Measurements from ENCODE around the gene CGAS.
"Not testable (repeated sequence)": the region's sequence is repeated elsewhere in the genome, so short reads cannot be mapped to it uniquely, and the experiment has no call there.

Gene CGAS

DNA sequence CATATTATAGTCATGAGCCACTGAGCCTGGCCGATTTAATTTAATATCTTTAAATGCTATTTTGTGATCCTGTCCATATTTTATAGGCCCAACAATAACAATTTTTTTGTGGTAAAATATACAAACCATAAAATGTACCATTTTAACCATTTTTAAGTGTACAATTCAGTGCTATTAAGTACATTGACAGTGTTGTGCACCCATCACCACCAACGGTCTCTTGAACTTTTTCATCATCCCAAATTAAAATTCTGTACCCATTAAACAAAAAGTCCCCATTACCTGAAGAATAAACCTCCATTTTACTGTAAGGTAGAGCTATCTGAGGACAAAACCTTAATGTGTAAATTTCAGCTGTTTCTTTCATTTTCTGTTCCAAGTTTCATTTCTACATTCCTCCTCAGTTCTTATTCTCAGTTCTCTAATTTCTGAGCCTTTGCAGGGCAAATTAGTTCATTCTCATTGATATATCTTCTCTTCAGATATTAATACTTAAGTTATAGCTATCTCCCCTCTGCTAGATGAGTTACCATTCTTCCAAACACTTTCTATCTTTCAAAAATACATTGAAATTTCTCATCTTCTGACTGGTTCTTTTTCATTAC lies 19.7 kb upstream of the CGAS start:
- Histone ChIP-seq H3K27ac (ENCODE audit: low read length) (no peak overlapping the region), H3K36me3 (ENCODE audit: insufficient read depth, low read length) (peaks cover 87% of the 10 kb centered on the region), H3K27me3 (ENCODE audit: insufficient read depth, low read length, poor library complexity) (no peaks in the 10 kb centered on the region), H3K4me3 (ENCODE audit: low read depth in 1 of 2, low read length in 2 of 2) (no peak overlapping the region), H3K9ac (ENCODE audit: low read depth, low read length) (no peak overlapping the region), H3K9me3 (ENCODE audit: insufficient read depth, low read length, severe bottlenecking) (no peaks in the 10 kb centered on the region), H3K79me2 (ENCODE audit: insufficient read depth, low read length) (no peaks in the 10 kb centered on the region; the same call in 1 of the 2 replicates), H4K20me1 (ENCODE audit: insufficient read depth, low read length) (no peaks in the 10 kb centered on the region), H3K4me2 (ENCODE audit: insufficient read depth, low read length) (no peak overlapping the region), H2AFZ (ENCODE audit: low read depth, low read length) (no peak overlapping the region), H3K4me1 (ENCODE audit: insufficient read depth, low read length) (no peaks in the 10 kb centered on the region)
- ATAC-seq (ENCODE audit: insufficient read depth, low read depth) (no peak), DNase-seq (no peak)
- TF ChIP-seq EZH2 (IDR thresholded peaks at IDR 0.05; ENCODE audit: borderline replicate concordance, low read depth, low read length, severe bottlenecking) = no peak
- no peak for TF ChIP-seq CTCF (IDR thresholded peaks at IDR 0.05; ENCODE audit: borderline replicate concordance, extremely low read depth, low read length, poor library complexity, severe bottlenecking)

GRCh38 chr6:73461537-73462350 lies 9.6 kb upstream of the CGAS start, which contains the start of gene MTO1:
Gene MTO1, plus strand, starts transcription at chr6:73461737. Its CDS starts 118 bp downstream, at chr6:73461855.
- Histone ChIP-seq H4K20me1 (ENCODE audit: insufficient read depth, low read length) (no peaks in the 10 kb centered on the region), H2AFZ (ENCODE audit: low read depth, low read length) (peak within 1 kb of the TSS; percentile 99), H3K27ac (ENCODE audit: low read length) (peak within 1 kb of the TSS; percentile 99), H3K27me3 (ENCODE audit: insufficient read depth, low read length, poor library complexity) (no peaks in the 10 kb centered on the region), H3K4me3 (ENCODE audit: low read depth in 1 of 2, low read length in 2 of 2) (peak within 1 kb of the TSS; percentile 76 to 98), H3K4me2 (ENCODE audit: insufficient read depth, low read length) (peak within 1 kb of the TSS; percentile 89), H3K4me1 (ENCODE audit: insufficient read depth, low read length) (peaks cover 32% of the 10 kb centered on the region), H3K36me3 (ENCODE audit: insufficient read depth, low read length) (peaks cover 11% of the 10 kb centered on the region), H3K9ac (ENCODE audit: low read depth, low read length) (peak within 1 kb of the TSS; percentile 95), H3K9me3 (ENCODE audit: insufficient read depth, low read length, severe bottlenecking) (no peaks in the 10 kb centered on the region), H3K79me2 (ENCODE audit: insufficient read depth, low read length) (peaks cover 48% of the 10 kb centered on the region)
- ATAC-seq (ENCODE audit: insufficient read depth, low read depth) (peak; percentile 93), DNase-seq (peak; percentile 91)
- TF ChIP-seq CTCF (IDR thresholded peaks at IDR 0.05; ENCODE audit: borderline replicate concordance, extremely low read depth, low read length, poor library complexity, severe bottlenecking) = no peak
- TF ChIP-seq EZH2 (IDR thresholded peaks at IDR 0.05; ENCODE audit: borderline replicate concordance, low read depth, low read length, severe bottlenecking) = no peak

DNA sequence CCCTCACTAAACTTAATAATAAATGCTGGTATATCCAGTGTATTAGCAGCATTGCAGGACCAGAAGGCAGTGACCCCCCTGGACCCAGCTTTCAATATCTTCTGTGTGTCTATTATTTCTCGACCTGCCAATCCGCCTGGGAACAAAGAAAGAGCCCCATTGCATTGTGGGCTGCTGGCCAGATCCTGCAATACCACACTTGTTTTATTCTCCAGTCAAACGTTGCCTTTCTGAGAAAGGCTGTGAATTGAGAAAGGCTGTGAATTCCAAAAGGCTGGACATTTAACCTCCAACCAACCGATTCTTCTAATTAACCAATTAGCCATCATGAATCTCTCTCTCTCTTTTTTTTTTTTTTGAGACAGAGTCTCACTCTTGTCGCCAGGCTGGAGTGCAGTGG lies 8.0 kb upstream of the CGAS start:
- Histone ChIP-seq H3K36me3 (ENCODE audit: insufficient read depth, low read length) (peaks cover 3% of the 10 kb centered on the region), H3K27ac (ENCODE audit: low read length) (no peak overlapping the region), H2AFZ (ENCODE audit: low read depth, low read length) (no peak overlapping the region), H3K79me2 (ENCODE audit: insufficient read depth, low read length) (peaks cover 36% of the 10 kb centered on the region), H3K9me3 (ENCODE audit: insufficient read depth, low read length, severe bottlenecking) (no peaks in the 10 kb centered on the region), H4K20me1 (ENCODE audit: insufficient read depth, low read length) (no peaks in the 10 kb centered on the region), H3K9ac (ENCODE audit: low read depth, low read length) (peak overlapping the region; percentile 95; the same call in 1 of the 2 replicates), H3K27me3 (ENCODE audit: insufficient read depth, low read length, poor library complexity) (no peaks in the 10 kb centered on the region), H3K4me2 (ENCODE audit: insufficient read depth, low read length) (peak overlapping the region; percentile 89; the same call in 1 of the 2 replicates), H3K4me1 (ENCODE audit: insufficient read depth, low read length) (peaks cover 32% of the 10 kb centered on the region), H3K4me3 (ENCODE audit: low read depth in 1 of 2, low read length in 2 of 2) (no peak overlapping the region)
- ATAC-seq (ENCODE audit: insufficient read depth, low read depth) (no peak), DNase-seq (no peak)
- TF ChIP-seq CTCF (IDR thresholded peaks at IDR 0.05; ENCODE audit: borderline replicate concordance, extremely low read depth, low read length, poor library complexity, severe bottlenecking) (no peak), EZH2 (IDR thresholded peaks at IDR 0.05; ENCODE audit: borderline replicate concordance, low read depth, low read length, severe bottlenecking) (no peak)

DNA sequence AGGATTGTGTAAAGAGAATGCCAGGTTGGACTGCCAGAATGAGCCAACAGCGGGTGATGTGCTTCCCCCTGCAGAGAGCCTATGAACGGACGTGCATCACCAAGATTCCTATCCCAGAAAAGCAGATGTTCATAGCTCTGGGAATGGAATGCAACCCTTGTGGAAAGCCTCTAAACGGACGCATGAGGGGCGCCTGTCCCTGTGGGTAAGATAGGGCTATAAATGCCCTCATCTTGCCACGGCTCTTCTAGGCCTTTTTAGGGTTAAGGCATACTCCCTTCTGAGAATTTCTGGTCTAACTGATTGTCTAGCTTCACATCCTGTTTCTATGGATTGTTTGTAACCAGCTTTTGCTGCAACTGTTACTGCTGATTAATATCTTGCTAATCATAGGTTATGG lies 7.4 kb upstream of the CGAS start:
- not testable (repeated sequence) for DNase-seq; H2AFZ ChIP-seq (ENCODE audit: low read depth, low read length); ATAC-seq (ENCODE audit: insufficient read depth, low read depth); H3K4me3 ChIP-seq (ENCODE audit: low read depth in 1 of 2, low read length in 2 of 2); H4K20me1 ChIP-seq (ENCODE audit: insufficient read depth, low read length); H3K27ac ChIP-seq (ENCODE audit: low read length); H3K4me2 ChIP-seq (ENCODE audit: insufficient read depth, low read length); H3K36me3 ChIP-seq (ENCODE audit: insufficient read depth, low read length); H3K27me3 ChIP-seq (ENCODE audit: insufficient read depth, low read length, poor library complexity); H3K9ac ChIP-seq (ENCODE audit: low read depth, low read length); H3K9me3 ChIP-seq (ENCODE audit: insufficient read depth, low read length, severe bottlenecking)
- peaks cover 32% of the 10 kb centered on the region for H3K79me2 ChIP-seq (ENCODE audit: insufficient read depth, low read length)
- H3K4me1 ChIP-seq (ENCODE audit: insufficient read depth, low read length) = peaks cover 32% of the 10 kb centered on the region

All from DND-41 (cell line).